H1 (cell line): ENCODE results near the gene MAPRE3. TPM values are rescaled to one million over a fixed set of nuclear protein-coding genes. Genes with fewer than 3 reads are reported as not detected.

ENCODE experiments used
- CTCF ChIA-PET: fragments of 300-600 bp; sonication (Branson Sonifier 250); formaldehyde crosslinking; loops from one replicate; lab custom pipeline; 2021; ENCODE audit not compliant: partially characterized antibody; lab: Charles Lee
- POLR2A ChIA-PET: fragments of 300-600 bp; sonication (Branson Sonifier 250); formaldehyde crosslinking; loops from one replicate; lab custom pipeline; 2021; ENCODE audit warnings: inconsistent platforms; ENCODE audit not compliant: partially characterized antibody; lab: Charles Lee
- DNase-seq, 2 experiments: peaks; one replicate each; pipeline versions ENCODE4 v3.0.0 to v3.0.0-alpha.2; 2010 to 2022; ENCODE audit warnings: low spot score in 2 of 2, low read depth in 1 of 2, mixed read lengths in 1 of 2
- FAIRE-seq: peaks from 2 replicates; lab custom pipeline; 2011; peaks lifted over from hg19 to GRCh38; lab: Jason Lieb, UNC
- H2AFZ ChIP-seq: 2 replicates; pipeline ENCODE4 v1.8.1; 2012; ENCODE audit warnings: low read length, inconsistent platforms
- H2AK5ac ChIP-seq: 2 replicates; pipeline ENCODE4 v1.6.1; 2013; ENCODE audit warnings: low read depth, low read length
- H2BK120ac ChIP-seq: replicated peaks from 2 replicates; pipeline ENCODE3; 2013; ENCODE audit warnings: low read depth, low read length, inconsistent platforms
- H2BK12ac ChIP-seq: 2 replicates; pipeline ENCODE4 v1.6.1; 2013; ENCODE audit warnings: low read depth, low read length
- H2BK15ac ChIP-seq: 2 replicates; pipeline ENCODE4 v1.6.1; 2013; ENCODE audit warnings: low read length
- H2BK20ac ChIP-seq: 2 replicates; pipeline ENCODE4 v1.6.1; 2013; ENCODE audit warnings: low read length
- H2BK5ac ChIP-seq: 2 replicates; pipeline ENCODE4 v1.6.1; 2013; ENCODE audit warnings: low read depth, low read length
- H3K14ac ChIP-seq: 2 replicates; pipeline ENCODE4 v1.6.1; 2013; ENCODE audit warnings: inconsistent platforms; ENCODE audit not compliant: insufficient read length
- H3K18ac ChIP-seq: 2 replicates; pipeline ENCODE4 v1.6.1; 2013; ENCODE audit warnings: low read length; ENCODE audit errors: extremely low read depth
- H3K23ac ChIP-seq: 2 replicates; pipeline ENCODE4 v1.6.1; 2013; ENCODE audit warnings: inconsistent platforms; ENCODE audit not compliant: insufficient read length
- H3K23me2 ChIP-seq: 2 replicates; pipeline ENCODE4 v1.6.1; 2013; ENCODE audit warnings: low read depth, low read length
- H3K27ac ChIP-seq: 2 replicates; pipeline ENCODE4 v1.6.1; 2011; ENCODE audit warnings: low read depth, low read length, inconsistent platforms
- H3K27me3 ChIP-seq, 4 experiments: replicated peaks in 1 of 4; 1 replicate in 1 of 4; 2 replicates in 3 of 4; pipeline versions ENCODE4 v1.6.1 to v1.8.1; 2011 to 2013; ENCODE audit warnings: low read length in 3 of 4, mild to moderate bottlenecking in 3 of 4, inconsistent platforms in 2 of 4, mixed read lengths in 2 of 4, moderate library complexity in 1 of 4; ENCODE audit not compliant: control insufficient read depth in 3 of 4, insufficient read depth in 3 of 4; ENCODE audit errors: extremely low read depth in 1 of 4
- H3K36me3 ChIP-seq, 4 experiments: 2 replicates each; pipeline versions ENCODE4 v1.6.1 to v1.8.1; 2011 to 2013; ENCODE audit warnings: mild to moderate bottlenecking in 4 of 4, low read length in 3 of 4, moderate library complexity in 2 of 4, control low read depth in 1 of 4, inconsistent platforms in 1 of 4; ENCODE audit not compliant: insufficient read depth in 4 of 4, control insufficient read depth in 2 of 4
- H3K4ac ChIP-seq: replicated peaks from 2 replicates; pipeline ENCODE3; 2013; ENCODE audit warnings: low read length, low read depth, mixed read lengths, inconsistent platforms; ENCODE audit not compliant: insufficient read length
- H3K4me1 ChIP-seq, 4 experiments: replicated peaks in 1 of 4; 1 replicate in 1 of 4; 2 replicates in 3 of 4; pipeline versions ENCODE4 v1.6.1 to v1.8.1; 2011 to 2013; ENCODE audit warnings: low read length in 3 of 4, inconsistent platforms in 2 of 4, mixed read lengths in 1 of 4; ENCODE audit not compliant: insufficient read depth in 4 of 4, control insufficient read depth in 3 of 4
- H3K4me2 ChIP-seq, 2 experiments: 2 replicates each; pipeline versions ENCODE4 v1.6.1 to v1.8.1; 2011 to 2013; ENCODE audit warnings: low read depth in 2 of 2, low read length in 2 of 2, control low read depth in 1 of 2, inconsistent platforms in 1 of 2, mild to moderate bottlenecking in 1 of 2; ENCODE audit not compliant: insufficient read depth in 1 of 2
- H3K4me3 ChIP-seq, 4 experiments: fragments of 200-600, 300-600 bp in 1 of 4; sonication (generic), shearing (Covaris generic), sonication (Bioruptor Twin) in 1 of 4; 2 replicates each; pipeline versions ENCODE4 v1.5.1 to v1.8.1; 2011 to 2016; ENCODE audit warnings: low read length in 4 of 4, low read depth in 3 of 4, control low read depth in 2 of 4, inconsistent platforms in 2 of 4, mild to moderate bottlenecking in 2 of 4, mixed read lengths in 1 of 4, moderate library complexity in 1 of 4; ENCODE audit not compliant: insufficient read depth in 2 of 4; ENCODE audit errors: extremely low read depth in 1 of 4
- H3K56ac ChIP-seq: replicated peaks from 2 replicates; pipeline ENCODE3; 2013; ENCODE audit warnings: low read depth, mild to moderate bottlenecking, mixed read lengths, low read length, inconsistent platforms; ENCODE audit not compliant: insufficient read length
- H3K79me1 ChIP-seq: 2 replicates; pipeline ENCODE4 v1.6.1; 2013; ENCODE audit warnings: low read depth, low read length, control low read depth
- H3K79me2 ChIP-seq, 2 experiments: 2 replicates each; pipeline versions ENCODE4 v1.6.1 to v1.8.1; 2012 to 2013; ENCODE audit warnings: low read length in 2 of 2, mild to moderate bottlenecking in 2 of 2, inconsistent platforms in 1 of 2; ENCODE audit not compliant: insufficient read depth in 2 of 2, control insufficient read depth in 1 of 2
- H3K9ac ChIP-seq, 4 experiments: replicated peaks in 1 of 4; 1 replicate in 1 of 4; 2 replicates in 3 of 4; pipeline versions ENCODE4 v1.6.1 to v1.8.1; 2011 to 2013; ENCODE audit warnings: low read depth in 3 of 4, low read length in 3 of 4, control low read depth in 2 of 4, mild to moderate bottlenecking in 2 of 4, moderate library complexity in 2 of 4, inconsistent platforms in 1 of 4; ENCODE audit errors: extremely low read depth in 1 of 4
- H3K9me3 ChIP-seq, 2 experiments: 2 replicates each; pipeline versions ENCODE4 v1.6.1 to v1.8.1; 2012 to 2013; ENCODE audit warnings: mild to moderate bottlenecking in 2 of 2, moderate library complexity in 2 of 2, control low read depth in 1 of 2, inconsistent platforms in 1 of 2, low read depth in 1 of 2, low read length in 1 of 2, mixed read lengths in 1 of 2; ENCODE audit not compliant: insufficient read depth in 2 of 2
- H4K20me1 ChIP-seq, 2 experiments: replicated peaks in 1 of 2; 2 replicates each; pipeline versions ENCODE3 to v1.8.1; 2011 to 2013; ENCODE audit warnings: inconsistent platforms in 2 of 2, low read length in 2 of 2, mild to moderate bottlenecking in 1 of 2; ENCODE audit not compliant: insufficient read depth in 2 of 2, control insufficient read depth in 1 of 2
- H4K5ac ChIP-seq: 2 replicates; pipeline ENCODE4 v1.6.1; 2013; ENCODE audit warnings: low read length, low read depth, mixed read lengths, inconsistent platforms; ENCODE audit not compliant: insufficient read length
- H4K8ac ChIP-seq: 2 replicates; pipeline ENCODE4 v1.8.0; 2013; ENCODE audit warnings: mild to moderate bottlenecking, moderate library complexity, low read length, inconsistent platforms; ENCODE audit not compliant: insufficient read depth; ENCODE audit errors: extremely low read depth
- H4K91ac ChIP-seq: replicated peaks from 2 replicates; pipeline ENCODE3; 2013; ENCODE audit warnings: low read length, mixed read lengths, inconsistent platforms; ENCODE audit not compliant: insufficient read length
- GTF2F1 ChIP-seq: IDR thresholded peaks from 2 replicates; pipeline ENCODE4 v1.6.1; 2012; ENCODE audit warnings: low read depth, low read length, improper control_type of control experiment, borderline replicate concordance
- HDAC6 ChIP-seq: IDR thresholded peaks from one replicate; pipeline ENCODE4 v1.7.1; 2012; ENCODE audit warnings: low read depth, mild to moderate bottlenecking, inconsistent platforms, low read length, moderate library complexity
- JUN ChIP-seq: IDR thresholded peaks from 2 replicates; pipeline ENCODE4 v1.6.1; 2011; ENCODE audit warnings: low read depth, mild to moderate bottlenecking, improper control_type of control experiment, low read length
- WGBS, 2 experiments: shearing (Covaris generic) in 1 of 2; methylation state at CpG; one replicate each; pipeline versions ENCODE4 v1.1.6 to v1.1.7; 2013 to 2015; ENCODE audit warnings: low lambda C conversion rate in 2 of 2, mixed read lengths in 2 of 2, inconsistent platforms in 1 of 2, low coverage in 1 of 2, missing lambda C conversion rate in 1 of 2; ENCODE audit not compliant: insufficient replicate concordance in 2 of 2, insufficient coverage in 1 of 2, insufficient read length in 1 of 2; ENCODE audit errors: extremely low coverage in 1 of 2, missing lambda C conversion rate in 1 of 2; 5-methylcytosine and 5-hydroxymethylcytosine counted together
- polyA plus RNA-seq, 7 experiments: library from polyadenylated mRNA; depleted of rRNA in 3 of 7; stranded (reverse) in 5 of 7; unstranded in 2 of 7; fragments of >200 nt in 5 of 7; fragments of 200-250 nt in 2 of 7; gene quantifications; 1 replicate in 5 of 7; 2 replicates in 1 of 7; 4 replicates in 1 of 7; pipeline versions ENCODE4 v1.2.1 to v1.2.3, GENCODE V29; 2011 to 2013; ENCODE audit warnings: missing spikeins in 2 of 7, mixed read lengths in 2 of 7
- total RNA-seq: library from RNA; stranded (reverse); fragmentation: NEBNext Ultra II Directional; extraction: Animal tissue kit (Norgen Biotek cat#: 25700); gene quantifications from 2 replicates; pipeline ENCODE4 v1.2.1, GENCODE V29; 2021
- TF ChIP-seq, protein P1 (sequence below): IDR thresholded peaks from 2 replicates; pipeline ENCODE4 v1.6.1; 2012; ENCODE audit warnings: low read length, inconsistent platforms

The MAPRE3 gene
- total and polyA plus RNA-seq, 2 of the 8 experiments (the other 6 are each of a cell fraction or from before 2014, with no cell fraction given), result 4.9 to 6.6 TPM

DNA sequence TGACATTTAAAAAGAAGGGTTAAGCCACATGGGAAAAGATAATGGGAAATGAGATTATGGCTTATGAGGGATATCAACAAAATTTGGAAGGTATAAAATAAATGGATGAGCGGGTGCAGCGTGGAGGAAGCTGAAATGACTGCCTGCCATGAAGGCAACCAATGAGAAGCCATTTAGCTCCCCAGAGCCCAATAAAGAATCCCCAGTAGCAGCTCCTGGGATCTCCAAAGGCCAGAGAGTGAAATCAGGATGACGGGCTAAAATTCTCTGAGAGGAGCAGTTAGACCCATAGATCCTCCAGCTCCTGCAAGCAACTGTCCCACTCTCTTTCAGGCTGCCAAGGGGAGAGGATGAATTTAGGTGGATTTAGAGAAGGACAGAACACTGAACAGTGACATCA, 12.9 kb upstream of the MAPRE3 start:
- no peaks in the 10 kb centered on the region for H3K79me2 ChIP-seq
- CTCF ChIA-PET, result interaction anchor here (0.6 to 21.6 kb wide), 7 partner anchors 14 to 322 kb away, joined by 3 to 416 read pairs (median 31); partner anchors contain the start of gene DPYSL5
- H4K8ac ChIP-seq, result no peak overlapping the region
- no peak overlapping the region for H4K5ac ChIP-seq
- H3K27me3 ChIP-seq, result no peaks in the 10 kb centered on the region; a peak in 1 of 7 replicates
- H3K23me2 ChIP-seq, result no peaks in the 10 kb centered on the region
- H2BK120ac ChIP-seq, result no peak overlapping the region
- H3K18ac ChIP-seq, result no peak overlapping the region
- no peak overlapping the region for H3K4ac ChIP-seq
- H3K79me1 ChIP-seq, result no peaks in the 10 kb centered on the region
- TF ChIP-seq HDAC6, result no peak
- no peak for TF ChIP-seq GTF2F1
- TF ChIP-seq, protein P1, sequence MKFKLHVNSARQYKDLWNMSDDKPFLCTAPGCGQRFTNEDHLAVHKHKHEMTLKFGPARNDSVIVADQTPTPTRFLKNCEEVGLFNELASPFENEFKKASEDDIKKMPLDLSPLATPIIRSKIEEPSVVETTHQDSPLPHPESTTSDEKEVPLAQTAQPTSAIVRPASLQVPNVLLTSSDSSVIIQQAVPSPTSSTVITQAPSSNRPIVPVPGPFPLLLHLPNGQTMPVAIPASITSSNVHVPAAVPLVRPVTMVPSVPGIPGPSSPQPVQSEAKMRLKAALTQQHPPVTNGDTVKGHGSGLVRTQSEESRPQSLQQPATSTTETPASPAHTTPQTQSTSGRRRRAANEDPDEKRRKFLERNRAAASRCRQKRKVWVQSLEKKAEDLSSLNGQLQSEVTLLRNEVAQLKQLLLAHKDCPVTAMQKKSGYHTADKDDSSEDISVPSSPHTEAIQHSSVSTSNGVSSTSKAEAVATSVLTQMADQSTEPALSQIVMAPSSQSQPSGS, result no peak
- no peak for TF ChIP-seq JUN
- no peak overlapping the region for H4K91ac ChIP-seq
- WGBS, 2 experiments, result 73% methylated on average over 3 of the region's 3 CpGs; no CpG with 5 or more reads in 1 of the 2 experiments
- POLR2A ChIA-PET, result interaction anchor here (0.9 kb wide), 1 partner anchor 9 kb away, joined by 4 read pairs; no protein-coding TSS in a partner anchor
- H3K4me2 ChIP-seq, result no peak overlapping the region
- no peak overlapping the region for H2BK12ac ChIP-seq
- no peak overlapping the region for H3K27ac ChIP-seq
- no peak for DNase-seq
- no peak overlapping the region for H3K23ac ChIP-seq
- no peak overlapping the region for H2BK15ac ChIP-seq
- no peak overlapping the region for H3K56ac ChIP-seq
- no peaks in the 10 kb centered on the region for H3K36me3 ChIP-seq
- H2AK5ac ChIP-seq, result no peak overlapping the region
- H3K9me3 ChIP-seq, result no peaks in the 10 kb centered on the region
- H2BK20ac ChIP-seq, result no peak overlapping the region
- no peak overlapping the region for H3K4me3 ChIP-seq
- H2BK5ac ChIP-seq, result no peak overlapping the region
- no peaks in the 10 kb centered on the region for H4K20me1 ChIP-seq
- no peak overlapping the region; a peak in 1 of 7 replicates for H3K9ac ChIP-seq
- no peak for FAIRE-seq
- H3K14ac ChIP-seq, result no peak overlapping the region
- peak overlapping the region; percentile 72 for H2AFZ ChIP-seq
- peaks cover 0 to 2% (median 0%) of the 10 kb centered on the region in 4 experiments; a peak in 2 of 7 replicates for H3K4me1 ChIP-seq
